Omental fat pad (tissue), 4 donors: ENCODE measurements around the gene KCNG1. TPM values are rescaled to one million over a fixed set of nuclear protein-coding genes. Genes with fewer than 3 reads are reported as not detected.

Experiments
- ATAC-seq: fragments of 150-250 bp; one replicate; pipeline ENCODE4 v1.9.1; 2016; ENCODE audit warnings: mild to moderate bottlenecking, moderate library complexity; ENCODE audit not compliant: low FRiP score
- DNase-seq: peaks from one replicate; pipeline ENCODE4 v3.0.0-alpha.2; 2019; ENCODE audit warnings: low spot score
- total RNA-seq, 4 donors: library from RNA; depleted of rRNA; stranded (reverse); fragments of >200 nt; gene quantifications; one replicate each; pipeline ENCODE4 v1.1.0, GENCODE V29; 2016
- TF ChIP-seq, protein P1 (sequence below), 3 donors: fragments of 450-650 bp; IDR thresholded peaks; one replicate each; pipeline ENCODE4 v1.5.1; 2016 to 2017; ENCODE audit warnings: antibody characterized with exemption in 3 of 3, mild to moderate bottlenecking in 3 of 3, moderate library complexity in 2 of 3

KCNG1 gene
- total RNA-seq, 4 donors from 2014 or later, result 0.19 to 1.4 (median 1.2) TPM; not detected in 1

GRCh38 chr20:50959543-50960126 is 63.3 kb downstream of the KCNG1 start:
- TF ChIP-seq, protein P1, sequence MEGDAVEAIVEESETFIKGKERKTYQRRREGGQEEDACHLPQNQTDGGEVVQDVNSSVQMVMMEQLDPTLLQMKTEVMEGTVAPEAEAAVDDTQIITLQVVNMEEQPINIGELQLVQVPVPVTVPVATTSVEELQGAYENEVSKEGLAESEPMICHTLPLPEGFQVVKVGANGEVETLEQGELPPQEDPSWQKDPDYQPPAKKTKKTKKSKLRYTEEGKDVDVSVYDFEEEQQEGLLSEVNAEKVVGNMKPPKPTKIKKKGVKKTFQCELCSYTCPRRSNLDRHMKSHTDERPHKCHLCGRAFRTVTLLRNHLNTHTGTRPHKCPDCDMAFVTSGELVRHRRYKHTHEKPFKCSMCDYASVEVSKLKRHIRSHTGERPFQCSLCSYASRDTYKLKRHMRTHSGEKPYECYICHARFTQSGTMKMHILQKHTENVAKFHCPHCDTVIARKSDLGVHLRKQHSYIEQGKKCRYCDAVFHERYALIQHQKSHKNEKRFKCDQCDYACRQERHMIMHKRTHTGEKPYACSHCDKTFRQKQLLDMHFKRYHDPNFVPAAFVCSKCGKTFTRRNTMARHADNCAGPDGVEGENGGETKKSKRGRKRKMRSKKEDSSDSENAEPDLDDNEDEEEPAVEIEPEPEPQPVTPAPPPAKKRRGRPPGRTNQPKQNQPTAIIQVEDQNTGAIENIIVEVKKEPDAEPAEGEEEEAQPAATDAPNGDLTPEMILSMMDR (IDR thresholded peaks at IDR 0.05), result no peak
- no peak for ATAC-seq
- DNase-seq, result no peak

GRCh38 chr20:50958615-50959542 is 64.0 kb downstream of the KCNG1 start, which contains the start of gene MOCS3:
Gene MOCS3 (plus strand): TSS chr20:50958818. CDS start chr20:50958843, 25 bp downstream.
- ATAC-seq, result peak; percentile 60
- peak; percentile 47 for DNase-seq
- TF ChIP-seq, protein P1 (IDR thresholded peaks at IDR 0.05), result peak in 1 of 3 donors; percentile 3

DNA sequence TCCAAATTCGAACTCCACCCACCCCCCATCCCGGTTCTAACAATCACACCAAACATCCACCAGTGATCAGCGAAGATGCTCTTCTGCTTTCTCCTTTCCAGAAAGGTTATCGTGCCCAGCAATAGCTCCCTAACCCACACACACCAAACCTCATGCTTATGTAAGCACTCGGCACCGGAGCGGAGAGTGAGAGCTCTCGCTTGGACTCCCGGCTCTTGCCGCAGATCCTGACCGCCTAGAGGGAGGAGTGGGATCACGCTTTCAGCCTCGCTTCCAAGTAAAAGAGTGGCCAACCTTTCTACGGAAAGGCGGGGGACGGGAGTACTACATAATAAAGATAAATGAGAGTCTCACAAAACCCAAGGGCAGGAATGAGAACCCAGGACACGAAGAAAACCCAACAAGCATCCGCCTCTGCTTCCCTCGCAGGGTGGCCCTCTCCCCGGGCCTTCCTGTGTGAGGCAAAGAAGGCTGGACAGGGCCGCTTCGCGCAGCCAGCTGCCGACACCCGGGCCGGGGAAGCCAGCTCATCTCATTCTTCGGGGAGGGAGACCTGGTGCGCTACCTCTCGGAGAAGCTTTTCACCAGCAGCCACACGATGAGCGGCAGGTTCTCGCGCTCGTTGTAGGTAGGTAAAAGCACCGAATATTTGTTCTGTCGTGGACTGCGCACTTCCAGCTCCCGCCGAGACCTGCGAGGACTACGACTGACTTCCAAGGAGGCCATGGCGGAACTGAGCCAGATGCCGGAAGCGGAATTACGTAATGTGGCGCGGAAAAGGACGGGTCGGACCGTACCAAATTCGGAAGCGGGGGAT is 64.9 kb downstream of the KCNG1 start, which contains the start of gene DPM1:
Gene DPM1, minus strand, starts transcription at position 735 of the 817 bp plus-strand sequence. Its CDS starts 9 bp downstream, at position 726.
- TF ChIP-seq, protein P1 (IDR thresholded peaks at IDR 0.05), result no peak
- DNase-seq (peak; percentile 78), ATAC-seq (peak; percentile 73)

DNA sequence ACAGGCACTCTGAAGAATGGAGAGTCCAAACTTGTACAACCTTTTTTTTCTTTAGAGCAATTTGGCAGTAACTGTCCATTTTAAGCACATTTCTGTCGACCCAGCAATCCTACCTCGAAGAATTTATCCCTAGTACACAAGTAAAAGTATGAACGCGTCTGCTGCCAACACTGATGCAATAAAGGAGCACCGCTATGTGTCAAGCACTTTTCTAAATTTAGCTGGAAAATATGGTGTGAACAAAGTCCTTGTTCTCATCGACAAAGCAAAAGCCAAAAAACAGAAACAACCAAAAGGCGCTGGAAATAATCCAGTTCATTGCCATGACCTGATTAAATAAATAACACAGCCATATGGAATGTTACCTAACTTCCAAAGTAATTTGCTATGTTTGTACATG is 65.6 kb downstream of the KCNG1 start:
- DNase-seq, result no peak
- ATAC-seq, result no peak
- TF ChIP-seq, protein P1 (IDR thresholded peaks at IDR 0.05), result no peak

DNA sequence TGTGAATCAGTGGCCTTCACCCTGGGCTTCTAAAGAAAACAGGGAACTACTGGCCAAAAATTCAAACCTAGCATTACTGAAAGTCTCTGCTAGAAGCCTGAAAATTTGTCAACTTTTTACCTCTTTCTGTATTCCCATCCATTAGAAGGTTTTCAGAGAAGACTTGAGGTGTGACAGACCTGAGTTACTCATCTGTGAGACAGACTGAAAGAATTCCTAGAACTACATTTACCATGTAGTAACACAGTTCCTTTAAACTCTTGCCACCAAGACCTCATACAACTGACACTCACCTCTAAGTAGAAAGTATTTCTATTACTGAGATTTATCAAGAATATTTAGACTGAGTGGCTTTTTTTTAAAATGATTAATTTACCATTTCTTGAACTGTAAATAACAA is 69.1 kb downstream of the KCNG1 start:
- ATAC-seq (no peak), DNase-seq (no peak)
- TF ChIP-seq, protein P1 (IDR thresholded peaks at IDR 0.05), result no peak

Other genes with a start within 250 kb of the KCNG1 start
- 1 to 10 TPM; 1.4 to 6.5 (median 3.1) TPM for gene BCAS4, start 228.0 kb downstream of the KCNG1 start, total RNA-seq
- gene ADNP, start 91.7 kb downstream of the KCNG1 start, total RNA-seq, result 10 to 100 TPM; 42.2 to 65.9 (median 47.3) TPM
- 10 to 100 TPM; 39.0 to 62.0 (median 49.6) TPM for gene DPM1, start 64.6 kb downstream of the KCNG1 start, total RNA-seq
- 1 to 10 TPM; 3.3 to 5.5 (median 3.6) TPM for gene MOCS3, start 64.3 kb downstream of the KCNG1 start, total RNA-seq